ENCODE measurements around the gene VPS54. TPM values are rescaled to one million over a fixed set of nuclear protein-coding genes. Genes with fewer than 3 reads are reported as not detected.

Gene VPS54
- total RNA-seq, 1 donor from 2014 or later, result 15.6 TPM

DNA sequence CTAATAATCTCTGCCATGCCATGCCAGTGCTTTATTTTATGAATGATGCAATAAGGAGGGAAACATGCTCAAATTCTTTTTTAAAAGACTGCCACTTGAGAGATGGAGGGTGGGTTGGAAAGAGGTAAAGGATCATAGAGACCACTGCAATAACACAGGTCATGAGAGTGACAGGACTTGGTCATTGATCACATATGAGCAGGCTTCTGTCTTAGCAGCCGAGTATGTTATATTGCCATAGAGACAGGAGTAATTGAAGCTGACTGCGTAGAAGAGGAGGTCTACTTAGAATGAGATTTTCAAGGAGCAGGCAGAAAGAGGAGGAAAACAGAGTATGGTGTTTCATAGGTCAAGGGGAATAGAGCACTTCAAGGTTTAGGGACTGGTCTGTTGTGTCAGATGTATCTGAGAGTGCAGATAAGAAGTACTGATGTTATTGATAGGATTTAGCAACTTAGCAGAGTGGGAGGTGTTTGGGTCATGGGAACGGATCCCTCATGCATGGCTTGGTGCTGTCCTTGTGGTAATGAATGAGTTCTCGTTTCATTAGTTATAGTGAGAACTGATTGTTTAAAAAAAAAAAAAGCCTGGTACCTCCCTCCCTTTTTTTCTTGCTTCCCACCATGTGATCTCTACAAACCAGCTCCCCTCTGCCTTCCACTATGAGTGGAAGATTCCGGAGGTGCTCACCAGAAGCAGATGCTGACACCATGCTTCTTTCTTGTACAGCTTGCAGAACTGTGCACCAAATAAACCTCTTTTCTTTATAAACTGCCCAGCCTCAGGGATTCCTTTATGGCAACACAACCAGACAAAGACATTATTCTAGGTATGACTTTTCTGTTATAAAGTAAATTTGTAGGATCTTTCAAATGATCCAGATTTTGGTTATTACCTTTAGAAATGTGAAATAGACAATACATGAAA lies 144.8 kb downstream of the VPS54 start:
- H3K36me3 Mint-ChIP-seq (ENCODE audit: low read depth), result peaks cover 56% of the 10 kb centered on the region
- H3K4me1 Mint-ChIP-seq, result peaks cover 10% of the 10 kb centered on the region
- H3K9me3 Mint-ChIP-seq, result peaks cover 13% of the 10 kb centered on the region
- DNase-seq, result no peak
- intact Hi-C loops (cut with micrococcal nuclease), result no loop called here
- H3K27ac Mint-ChIP-seq, result peak overlapping the region; percentile 42
- H3K27me3 Mint-ChIP-seq, result no peaks in the 10 kb centered on the region
- H3K4me3 Mint-ChIP-seq, result no peak overlapping the region

DNA sequence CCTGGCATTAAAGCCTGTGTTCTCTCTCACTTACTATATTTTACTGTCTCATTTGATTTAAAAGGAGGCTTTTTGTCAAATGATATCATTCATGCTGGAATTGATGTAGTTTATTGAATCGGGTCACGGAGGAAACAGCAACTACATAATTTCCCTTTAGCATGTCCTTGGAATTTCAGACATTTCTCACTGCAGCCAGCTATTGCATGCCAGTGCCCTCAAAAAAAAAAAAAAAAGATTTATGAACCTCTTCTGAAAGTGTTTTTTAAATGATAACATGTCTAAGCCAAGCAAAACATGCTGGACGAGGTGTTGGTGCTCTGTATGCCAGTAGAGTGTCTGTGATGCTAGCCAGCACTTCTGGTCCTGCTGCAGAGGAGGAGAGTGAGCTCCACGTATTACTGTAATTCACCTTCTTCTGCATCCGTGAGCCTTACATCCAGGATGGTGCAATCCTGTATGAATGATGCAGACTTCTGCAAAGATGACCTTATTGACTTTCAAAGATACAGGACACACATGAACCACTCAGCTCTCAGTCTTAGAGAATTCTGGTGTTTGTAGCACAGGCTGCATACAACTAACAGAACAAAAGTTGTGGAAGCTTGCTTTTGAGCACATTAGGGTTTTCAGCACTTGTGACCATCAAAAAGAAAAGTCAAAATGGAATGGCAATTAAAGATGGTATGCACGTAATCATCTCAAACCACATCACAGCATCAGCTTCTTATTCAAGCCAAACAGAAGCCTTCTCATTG lies 146.5 kb downstream of the VPS54 start:
- Mint-ChIP-seq H3K36me3 (ENCODE audit: low read depth) (peaks cover 65% of the 10 kb centered on the region), H3K9me3 (peaks cover 13% of the 10 kb centered on the region)

DNA sequence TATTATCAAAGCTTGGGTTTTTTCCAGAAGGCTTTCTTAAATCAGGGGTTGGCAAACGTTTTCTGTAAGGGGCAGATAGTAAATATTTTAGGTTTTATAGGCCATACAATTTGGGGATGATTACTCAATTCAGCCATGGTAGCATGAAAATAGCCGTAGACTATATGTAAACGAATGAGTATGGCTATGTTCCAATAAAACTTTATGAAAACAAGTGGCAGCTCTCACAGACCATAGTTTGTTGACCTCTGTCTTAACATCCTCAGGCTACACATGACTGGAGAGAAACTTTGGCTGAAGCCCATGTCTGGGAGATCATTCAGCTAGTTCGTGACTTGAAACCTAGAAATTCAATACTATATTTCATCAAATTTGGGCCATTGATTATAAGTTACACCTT lies 147.4 kb downstream of the VPS54 start:
- Mint-ChIP-seq H3K27me3 (no peaks in the 10 kb centered on the region), H3K27ac (no peak overlapping the region), H3K4me3 (no peak overlapping the region), H3K36me3 (ENCODE audit: low read depth) (peaks cover 59% of the 10 kb centered on the region), H3K9me3 (peaks cover 13% of the 10 kb centered on the region), H3K4me1 (peaks cover 12% of the 10 kb centered on the region)
- intact Hi-C loops (cut with micrococcal nuclease), result no loop called here
- DNase-seq, result no peak

More for the DNA sequence above, 146.5 kb downstream of the VPS54 start:
- Mint-ChIP-seq H3K4me1 (peaks cover 12% of the 10 kb centered on the region), H3K4me3 (no peak overlapping the region), H3K27ac (no peak overlapping the region), H3K27me3 (no peaks in the 10 kb centered on the region)
- DNase-seq, result no peak
- intact Hi-C loops (cut with micrococcal nuclease), result no loop called here

DNA sequence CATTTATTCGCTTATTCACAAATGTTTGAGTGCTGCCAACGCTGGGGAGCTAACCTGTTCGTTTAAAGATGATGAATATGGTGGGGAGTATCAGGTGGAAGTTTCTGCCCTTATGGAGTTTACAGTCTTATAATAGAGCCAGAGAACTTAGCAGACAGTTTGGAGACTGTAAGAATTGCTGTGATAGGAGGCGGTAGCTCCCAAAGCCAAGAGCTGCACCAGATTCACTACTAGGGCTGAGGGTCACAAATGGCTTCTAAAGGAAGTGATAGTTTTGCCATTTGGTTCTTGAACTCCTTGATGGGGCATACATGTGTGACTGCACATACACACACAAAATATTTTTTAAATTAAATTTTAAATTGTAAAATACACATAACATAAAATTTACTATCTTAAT lies 148.5 kb downstream of the VPS54 start:
- H3K27ac Mint-ChIP-seq, result no peak overlapping the region
- intact Hi-C loops (cut with micrococcal nuclease), result no loop called here
- peaks cover 13% of the 10 kb centered on the region for H3K9me3 Mint-ChIP-seq
- no peak for DNase-seq
- H3K4me1 Mint-ChIP-seq, result peaks cover 20% of the 10 kb centered on the region
- no peak overlapping the region for H3K4me3 Mint-ChIP-seq
- H3K36me3 Mint-ChIP-seq (ENCODE audit: low read depth), result peaks cover 63% of the 10 kb centered on the region
- H3K27me3 Mint-ChIP-seq, result no peaks in the 10 kb centered on the region

DNA sequence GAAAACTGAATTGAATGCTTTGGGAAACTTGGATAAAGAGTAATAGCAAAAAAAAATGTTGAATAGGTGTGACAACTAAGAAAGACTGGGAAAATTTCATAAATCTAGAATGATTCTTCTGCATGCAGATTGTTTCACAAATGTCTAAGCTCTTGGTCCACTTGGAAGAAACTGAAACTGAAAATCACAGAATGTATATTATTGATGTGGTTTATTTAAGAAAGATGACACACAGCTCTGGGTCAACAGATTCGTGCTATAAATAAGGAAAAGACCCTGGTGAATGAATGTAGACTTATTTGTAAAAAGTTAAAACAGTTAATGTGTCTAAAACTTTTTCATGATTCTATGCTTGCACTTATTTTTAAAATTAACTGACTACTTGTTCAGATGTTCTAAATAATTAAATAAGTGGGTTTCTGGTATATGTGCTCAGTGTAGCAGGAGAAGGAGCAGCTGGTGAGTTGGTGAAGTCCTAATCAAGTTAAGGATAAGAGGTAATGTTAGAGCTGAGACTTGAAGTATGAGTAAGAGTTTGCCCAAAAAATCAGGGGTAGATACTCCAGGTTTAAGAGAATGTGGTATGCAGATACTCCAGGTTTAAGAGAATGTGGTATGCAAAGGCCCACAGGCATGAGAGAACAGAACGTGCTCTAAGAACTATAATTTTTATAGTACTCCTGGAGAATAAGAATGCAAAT lies 153.1 kb downstream of the VPS54 start:
- Mint-ChIP-seq H3K4me3 (peak overlapping the region; percentile 23), H3K27me3 (no peaks in the 10 kb centered on the region), H3K36me3 (ENCODE audit: low read depth) (peaks cover 51% of the 10 kb centered on the region), H3K27ac (peak overlapping the region; percentile 25), H3K9me3 (no peaks in the 10 kb centered on the region), H3K4me1 (peaks cover 34% of the 10 kb centered on the region)
- no peak for DNase-seq
- intact Hi-C loops (cut with micrococcal nuclease), result no loop called here

DNA sequence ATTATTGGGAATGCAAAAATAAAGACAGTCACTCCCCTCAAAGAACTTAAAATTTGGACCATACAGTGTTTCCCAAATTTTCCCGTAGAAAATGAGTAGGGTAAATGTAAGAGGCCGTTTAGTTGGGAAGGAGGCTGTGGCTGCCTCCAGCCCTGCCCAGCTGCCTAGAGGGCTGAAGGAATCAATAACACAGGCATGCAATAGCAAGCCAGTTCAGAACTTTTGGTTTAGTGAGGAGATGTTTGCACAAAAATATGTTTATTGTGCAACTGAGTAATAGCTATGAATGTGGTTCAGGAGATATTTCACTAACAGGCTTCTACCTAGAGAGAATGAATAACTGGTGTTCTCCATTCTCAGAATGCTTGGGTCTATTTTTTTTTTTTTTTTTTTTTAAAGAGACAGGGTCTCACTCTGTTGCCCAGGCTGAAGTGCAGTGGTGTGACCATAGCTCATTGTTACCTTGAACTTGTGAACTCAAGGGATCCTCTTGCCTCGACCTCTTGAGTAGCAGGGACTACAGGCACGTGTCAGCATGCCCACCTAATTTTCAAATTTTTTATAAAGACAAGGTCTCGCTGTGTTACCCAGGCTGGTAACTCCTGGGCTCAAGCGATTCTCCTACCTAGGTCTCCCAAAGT lies 153.9 kb downstream of the VPS54 start:
- peak overlapping the region; percentile 16 for H3K27ac Mint-ChIP-seq

DNA sequence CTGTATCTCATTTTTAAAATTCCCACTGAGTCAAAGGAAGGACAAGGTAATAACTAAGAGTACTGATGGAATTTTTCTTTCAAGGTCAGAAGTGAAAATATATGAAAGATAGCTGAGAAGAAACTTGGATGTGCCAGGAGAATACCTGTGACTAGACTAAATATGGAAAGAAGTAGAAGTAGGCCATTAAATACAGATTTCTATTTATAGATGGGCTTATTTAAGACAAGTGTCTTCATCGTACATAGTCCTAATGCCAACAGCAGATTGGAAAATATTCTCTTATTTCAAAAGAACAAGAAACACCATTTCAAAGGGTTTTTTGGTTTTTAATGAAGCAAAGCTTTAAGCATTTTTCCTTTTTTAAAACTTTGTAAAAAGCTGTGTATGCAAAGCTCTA lies 155.5 kb downstream of the VPS54 start:
- Mint-ChIP-seq H3K27ac (no peak overlapping the region), H3K9me3 (no peaks in the 10 kb centered on the region), H3K36me3 (ENCODE audit: low read depth) (peaks cover 54% of the 10 kb centered on the region), H3K4me3 (no peak overlapping the region), H3K4me1 (peaks cover 39% of the 10 kb centered on the region), H3K27me3 (no peaks in the 10 kb centered on the region)
- no peak for DNase-seq
- intact Hi-C loops (cut with micrococcal nuclease), result no loop called here

More for the DNA sequence above, 153.9 kb downstream of the VPS54 start:
- Mint-ChIP-seq H3K4me1 (peaks cover 36% of the 10 kb centered on the region), H3K36me3 (ENCODE audit: low read depth) (peaks cover 48% of the 10 kb centered on the region), H3K4me3 (no peak overlapping the region), H3K27me3 (no peaks in the 10 kb centered on the region), H3K9me3 (no peaks in the 10 kb centered on the region)
- no peak for DNase-seq
- intact Hi-C loops (cut with micrococcal nuclease), result no loop called here

DNA sequence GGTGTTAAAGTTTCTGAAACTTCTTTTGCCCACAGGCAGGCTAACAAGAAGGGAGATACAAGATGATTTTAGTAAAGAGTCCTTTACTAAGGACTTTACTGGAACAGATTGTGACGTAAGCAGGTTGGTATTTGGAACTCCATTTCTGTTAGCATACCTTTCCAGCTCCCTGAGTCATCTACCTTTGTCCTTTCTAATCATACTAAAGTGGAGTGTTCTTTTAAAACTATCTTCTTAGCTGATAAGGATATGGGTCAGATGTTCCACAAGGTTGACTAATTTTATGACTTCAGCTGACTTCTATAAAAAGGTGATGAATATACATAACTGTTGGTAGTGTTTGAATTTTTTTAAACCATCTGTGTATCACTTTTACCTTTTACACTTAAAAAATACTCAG lies 156.4 kb downstream of the VPS54 start:
- intact Hi-C loops (cut with micrococcal nuclease), result no loop called here
- no peaks in the 10 kb centered on the region for H3K9me3 Mint-ChIP-seq
- DNase-seq, result no peak
- H3K27ac Mint-ChIP-seq, result peak overlapping the region; percentile 16
- no peaks in the 10 kb centered on the region for H3K27me3 Mint-ChIP-seq
- H3K36me3 Mint-ChIP-seq (ENCODE audit: low read depth), result peaks cover 52% of the 10 kb centered on the region
- peaks cover 41% of the 10 kb centered on the region for H3K4me1 Mint-ChIP-seq
- no peak overlapping the region for H3K4me3 Mint-ChIP-seq

DNA sequence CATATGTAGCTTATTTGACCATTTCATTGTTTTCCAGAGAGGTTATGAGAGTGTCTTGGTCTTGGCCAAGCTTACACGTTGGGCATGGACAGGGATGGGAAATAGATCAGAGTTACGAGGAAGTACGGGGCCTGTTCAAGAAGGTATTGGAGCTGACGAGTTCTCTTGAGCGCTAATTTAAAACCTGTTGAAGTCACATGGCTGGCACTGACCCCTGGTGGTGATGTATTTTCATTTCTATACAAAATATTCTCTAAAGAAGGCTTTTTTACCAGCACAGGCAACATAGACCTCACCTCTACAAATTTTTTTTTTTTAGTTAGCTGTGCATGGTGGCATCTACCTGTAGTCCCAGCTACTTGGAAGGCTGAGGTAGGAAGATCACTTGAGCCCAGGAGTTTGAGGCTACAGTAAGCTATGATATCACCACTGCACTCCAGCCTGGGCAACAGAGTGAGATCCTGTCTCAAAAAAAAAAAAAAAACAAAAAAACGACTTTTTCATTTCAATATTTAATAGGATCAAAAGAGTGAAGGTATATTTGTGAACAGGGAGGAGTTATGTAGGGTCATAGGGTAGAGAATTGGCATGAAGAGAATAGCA lies 157.9 kb downstream of the VPS54 start:
- H3K27me3 Mint-ChIP-seq, result no peaks in the 10 kb centered on the region
- no peak overlapping the region for H3K27ac Mint-ChIP-seq
- H3K9me3 Mint-ChIP-seq, result no peaks in the 10 kb centered on the region
- no peak overlapping the region for H3K4me3 Mint-ChIP-seq
- H3K36me3 Mint-ChIP-seq (ENCODE audit: low read depth), result peaks cover 55% of the 10 kb centered on the region
- DNase-seq, result peak; percentile 85
- intact Hi-C loops (cut with micrococcal nuclease), result loop anchor here (1.0 kb wide), 1 partner anchor 169 kb away; no protein-coding TSS in a partner anchor
- peaks cover 46% of the 10 kb centered on the region for H3K4me1 Mint-ChIP-seq

DNA sequence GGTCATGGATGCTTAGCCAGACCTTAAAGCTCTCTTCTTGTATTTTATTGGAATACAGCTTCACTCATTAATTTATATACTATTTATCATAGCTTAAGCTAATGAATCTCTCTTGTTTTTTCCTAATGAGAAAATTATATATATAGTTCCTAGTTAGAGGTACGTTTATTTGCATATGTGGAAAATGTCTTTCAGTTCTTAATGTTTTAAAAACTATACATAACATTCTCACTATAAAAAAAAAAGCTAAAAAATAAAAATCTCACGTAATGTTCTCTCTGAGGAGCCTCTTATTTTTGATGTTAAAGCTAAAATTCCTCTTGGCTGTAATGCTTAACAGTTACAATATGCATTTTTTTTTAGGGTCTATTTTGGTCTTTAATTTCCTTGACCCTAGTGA lies 160.9 kb downstream of the VPS54 start:
- intact Hi-C loops (cut with micrococcal nuclease), result loop anchor here (5.0 kb wide), 1 partner anchor 271 kb away; the partner anchor contains the start of genes MDH1 and WDPCP
- Mint-ChIP-seq H3K27me3 (no peaks in the 10 kb centered on the region), H3K9me3 (no peaks in the 10 kb centered on the region), H3K4me1 (peaks cover 53% of the 10 kb centered on the region), H3K27ac (no peak overlapping the region), H3K4me3 (no peak overlapping the region), H3K36me3 (ENCODE audit: low read depth) (peaks cover 40% of the 10 kb centered on the region)
- no peak for DNase-seq

DNA sequence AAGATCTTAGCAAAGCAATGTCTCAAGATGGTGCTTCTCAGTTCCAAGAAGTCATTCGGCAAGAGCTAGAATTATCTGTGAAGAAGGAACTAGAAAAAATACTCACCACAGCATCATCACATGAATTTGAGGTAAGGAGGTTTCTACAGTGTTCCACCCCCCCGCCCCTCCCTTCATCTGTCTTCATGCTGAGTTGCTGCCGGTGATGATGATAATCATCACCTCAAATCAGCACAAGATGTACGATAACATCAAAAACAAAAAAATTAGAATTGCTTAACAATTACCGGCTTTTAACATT lies 163.0 kb downstream of the VPS54 start:
- Mint-ChIP-seq H3K27ac (peak overlapping the region; percentile 92), H3K4me3 (peak overlapping the region; percentile 75), H3K36me3 (ENCODE audit: low read depth) (peaks cover 35% of the 10 kb centered on the region), H3K27me3 (no peaks in the 10 kb centered on the region), H3K9me3 (no peaks in the 10 kb centered on the region), H3K4me1 (peaks cover 56% of the 10 kb centered on the region)
- intact Hi-C loops (cut with micrococcal nuclease), result loop anchor here (1.0 to 5.0 kb wide), 2 partner anchors 15 to 269 kb away; partner anchors contain the start of genes MDH1, UGP2 and WDPCP
- DNase-seq, result peak; percentile 82

DNA sequence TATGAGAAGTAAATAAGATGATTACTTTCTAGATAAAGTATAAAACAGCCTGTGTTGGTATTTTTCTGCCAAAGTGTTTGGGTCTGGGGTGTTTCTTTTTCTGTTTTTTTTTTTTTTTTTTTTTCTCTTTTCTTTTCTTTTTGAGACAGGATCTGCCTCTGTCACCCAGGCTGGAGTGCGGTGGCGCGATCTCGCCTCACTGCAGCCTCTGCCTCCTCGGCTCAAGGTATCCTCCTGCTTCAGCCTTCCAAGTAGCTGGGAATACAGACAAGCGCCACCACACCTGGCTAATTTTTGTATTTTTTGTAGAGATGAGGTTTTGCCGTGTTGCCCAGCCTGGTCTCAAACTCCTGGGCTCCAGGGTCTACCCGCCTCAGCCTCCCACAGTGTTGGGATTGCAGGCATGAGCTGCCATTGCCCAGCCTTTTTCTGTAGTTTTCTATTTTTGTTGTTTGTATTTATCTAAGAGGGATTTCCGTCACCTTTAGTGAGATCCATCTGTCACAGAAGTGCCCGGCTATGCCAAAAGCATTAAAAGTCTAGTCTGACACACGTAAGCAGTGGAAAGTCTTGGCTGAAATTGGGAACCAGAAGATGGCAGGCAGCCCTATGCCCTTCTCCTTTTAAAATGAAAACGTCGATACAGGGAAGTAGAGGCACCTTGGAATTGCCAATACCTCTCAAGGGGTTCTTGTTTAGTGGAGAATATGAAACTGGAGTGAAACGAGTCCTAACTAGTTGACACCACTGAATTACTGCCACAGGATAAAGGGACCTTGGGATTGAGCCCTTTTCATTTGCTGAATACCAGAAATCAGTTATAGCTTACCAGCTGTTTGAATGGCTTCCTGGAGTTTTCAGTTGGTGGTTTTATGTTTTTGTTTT lies 163.6 kb downstream of the VPS54 start:
- peaks cover 57% of the 10 kb centered on the region for H3K4me1 Mint-ChIP-seq
- H3K27ac Mint-ChIP-seq, result peak overlapping the region; percentile 92
- intact Hi-C loops (cut with micrococcal nuclease), result loop anchor here (1.0 to 5.0 kb wide), 2 partner anchors 14 to 268 kb away; partner anchors contain the start of genes MDH1, UGP2 and WDPCP
- no peaks in the 10 kb centered on the region for H3K9me3 Mint-ChIP-seq
- peak; percentile 73 for DNase-seq
- peaks cover 35% of the 10 kb centered on the region for H3K36me3 Mint-ChIP-seq (ENCODE audit: low read depth)
- no peaks in the 10 kb centered on the region for H3K27me3 Mint-ChIP-seq
- peak overlapping the region; percentile 75 for H3K4me3 Mint-ChIP-seq
